Tibial nerve (tissue), 4 donors: Measurements from ENCODE around the gene TEAD2. TPM values are rescaled to one million over a fixed set of nuclear protein-coding genes. Genes with fewer than 3 reads are reported as not detected.

ENCODE experiments used
- DNase-seq, 2 donors: peaks; one replicate each; pipeline ENCODE4 v3.0.0-alpha.2; 2019; ENCODE audit warnings: low spot score in 2 of 2
- H3K27ac ChIP-seq, 4 donors: fragments of 200-600 bp; sonication (generic) in 3 of 4; one replicate each; pipeline ENCODE4 v1.5.1; 2017 to 2019; ENCODE audit warnings: mild to moderate bottlenecking in 1 of 4
- H3K27me3 ChIP-seq, 2 donors: fragments of 200-600 bp; sonication (generic) in 1 of 2; one replicate each; pipeline versions ENCODE4 v1.5.1 to v1.6.0; 2017 to 2019
- H3K36me3 ChIP-seq, 3 donors: fragments of 200-600 bp; sonication (generic); one replicate each; pipeline ENCODE4 v1.5.1; 2018 to 2019
- H3K4me1 ChIP-seq, 4 donors: fragments of 200-600 bp; sonication (generic) in 3 of 4; one replicate each; pipeline ENCODE4 v1.5.1; 2017 to 2019
- H3K4me3 ChIP-seq, 4 donors: fragments of 200-600 bp; sonication (generic) in 3 of 4; one replicate each; pipeline ENCODE4 v1.5.1; 2017 to 2019; ENCODE audit warnings: mild to moderate bottlenecking in 1 of 4, moderate library complexity in 1 of 4
- H3K9me3 ChIP-seq, 4 donors: fragments of 200-600 bp; sonication (generic) in 3 of 4; one replicate each; pipeline ENCODE4 v1.5.1; 2017 to 2019
- EP300 ChIP-seq, 2 donors: sonication (generic); formaldehyde crosslinking; IDR thresholded peaks; one replicate each; pipeline ENCODE4 v1.6.1; 2017; ENCODE audit warnings: antibody characterized with exemption in 2 of 2, mild to moderate bottlenecking in 1 of 2
- POLR2A ChIP-seq, 2 donors: fragments of 450-650 bp; IDR thresholded peaks; one replicate each; pipeline ENCODE4 v1.6.1; 2017; ENCODE audit warnings: antibody characterized with exemption in 2 of 2, mild to moderate bottlenecking in 2 of 2, moderate library complexity in 2 of 2
- WGBS, 2 donors: methylation state at CpG; one replicate each; pipeline ENCODE4 v1.1.5; 2018; 5-methylcytosine and 5-hydroxymethylcytosine counted together
- total RNA-seq, 4 donors: library from RNA; depleted of rRNA; stranded (reverse); fragments of >200 nt; gene quantifications; one replicate each; pipeline ENCODE4 v1.1.0, GENCODE V29; 2016
- TF ChIP-seq, protein P1 (sequence below), 5 experiments: fragments of 200-600 bp in 3 of 5; fragments of 450-650 bp in 2 of 5; sonication (generic) in 3 of 5; IDR thresholded peaks; one replicate each; pipeline ENCODE4 v1.5.1; 2016 to 2019; ENCODE audit warnings: antibody characterized with exemption in 5 of 5, mild to moderate bottlenecking in 3 of 5, moderate library complexity in 2 of 5

TEAD2 gene
- total RNA-seq, 4 donors from 2014 or later: 17.8 to 39.0 (median 21.4) TPM

DNA sequence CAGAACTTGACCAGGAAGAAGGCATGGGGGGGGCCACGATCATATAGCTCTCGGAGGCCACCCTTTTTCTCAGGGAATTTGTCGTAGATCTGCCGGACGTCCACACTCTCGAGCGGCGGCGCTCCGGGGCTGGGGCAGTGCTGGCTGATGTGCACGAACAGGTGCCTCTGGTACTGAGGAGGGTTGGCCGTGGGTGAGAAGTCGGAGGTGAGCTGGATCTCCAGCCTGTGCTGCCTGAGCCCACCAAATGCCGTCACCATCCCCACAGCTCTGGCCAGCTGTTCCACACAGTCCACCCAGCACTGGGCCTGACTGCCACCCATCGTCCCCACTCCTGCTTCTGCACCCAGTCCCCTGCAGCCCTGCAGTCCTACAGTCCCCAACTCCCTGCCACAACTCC is 15.0 kb downstream of the TEAD2 start:
- Histone ChIP-seq H3K36me3 (peaks cover 0 to 100% (median 0%) of the 10 kb centered on the region in 3 donors), H3K27ac (no peak overlapping the region), H3K4me3 (no peak overlapping the region), H3K9me3 (no peaks in the 10 kb centered on the region), H3K27me3 (no peaks in the 10 kb centered on the region), H3K4me1 (no peaks in the 10 kb centered on the region)
- TF ChIP-seq POLR2A (IDR thresholded peaks at IDR 0.05): no peak
- TF ChIP-seq, protein P1, sequence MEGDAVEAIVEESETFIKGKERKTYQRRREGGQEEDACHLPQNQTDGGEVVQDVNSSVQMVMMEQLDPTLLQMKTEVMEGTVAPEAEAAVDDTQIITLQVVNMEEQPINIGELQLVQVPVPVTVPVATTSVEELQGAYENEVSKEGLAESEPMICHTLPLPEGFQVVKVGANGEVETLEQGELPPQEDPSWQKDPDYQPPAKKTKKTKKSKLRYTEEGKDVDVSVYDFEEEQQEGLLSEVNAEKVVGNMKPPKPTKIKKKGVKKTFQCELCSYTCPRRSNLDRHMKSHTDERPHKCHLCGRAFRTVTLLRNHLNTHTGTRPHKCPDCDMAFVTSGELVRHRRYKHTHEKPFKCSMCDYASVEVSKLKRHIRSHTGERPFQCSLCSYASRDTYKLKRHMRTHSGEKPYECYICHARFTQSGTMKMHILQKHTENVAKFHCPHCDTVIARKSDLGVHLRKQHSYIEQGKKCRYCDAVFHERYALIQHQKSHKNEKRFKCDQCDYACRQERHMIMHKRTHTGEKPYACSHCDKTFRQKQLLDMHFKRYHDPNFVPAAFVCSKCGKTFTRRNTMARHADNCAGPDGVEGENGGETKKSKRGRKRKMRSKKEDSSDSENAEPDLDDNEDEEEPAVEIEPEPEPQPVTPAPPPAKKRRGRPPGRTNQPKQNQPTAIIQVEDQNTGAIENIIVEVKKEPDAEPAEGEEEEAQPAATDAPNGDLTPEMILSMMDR (IDR thresholded peaks at IDR 0.05): no peak
- TF ChIP-seq EP300 (IDR thresholded peaks at IDR 0.05): no peak
- 92 to 95% methylated on average over 13 to 15 of the region's 15 CpGs for WGBS, 2 donors
- DNase-seq: no peak

DNA sequence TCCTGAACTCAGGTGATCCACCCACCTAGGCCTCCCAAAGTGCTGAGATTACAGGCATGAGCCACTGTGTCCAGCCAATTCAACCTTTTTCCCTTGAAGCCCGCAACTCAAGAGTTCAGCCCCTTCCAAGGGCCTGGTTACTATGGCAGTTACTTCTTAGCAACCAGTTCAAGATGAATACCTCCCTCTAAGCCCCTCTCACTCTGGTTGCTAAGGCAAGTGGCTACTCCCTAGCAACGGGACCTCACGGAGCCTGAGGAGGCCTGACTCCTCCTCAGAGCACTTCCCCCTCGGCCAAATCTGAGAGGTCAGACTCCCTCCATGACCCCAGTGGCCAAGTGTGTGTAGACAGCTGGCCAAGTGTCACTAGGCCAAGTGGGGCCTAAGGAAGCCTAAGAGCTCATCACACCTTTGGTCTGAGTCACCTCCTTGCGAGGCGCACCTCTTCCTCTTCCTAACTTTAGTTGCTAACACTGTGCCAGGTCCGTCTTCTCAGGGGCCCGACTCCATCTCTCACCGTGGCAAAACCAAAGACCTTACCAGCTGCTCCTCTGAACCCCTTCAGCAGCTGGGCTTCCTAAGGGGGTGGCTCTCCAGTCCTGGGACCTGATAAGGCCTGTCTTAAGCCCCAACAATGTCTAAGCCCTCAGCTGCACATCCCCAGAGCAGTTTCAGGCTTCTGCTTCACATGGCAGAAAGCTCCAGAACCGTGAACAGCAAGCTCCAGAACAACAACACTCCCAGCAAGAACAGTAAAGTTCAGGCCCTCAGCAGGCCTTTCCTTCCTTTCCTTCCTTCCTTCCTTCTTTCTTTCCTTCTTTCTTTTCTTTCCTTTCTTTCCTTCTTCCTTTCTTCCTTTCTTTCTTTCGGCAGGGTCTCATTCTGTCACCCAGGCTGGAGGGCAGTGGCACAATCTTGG is 17.5 kb downstream of the TEAD2 start:
- DNase-seq: no peak
- Histone ChIP-seq H3K4me3 (no peak overlapping the region), H3K4me1 (peaks cover 0 to 12% (median 4%) of the 10 kb centered on the region in 4 donors), H3K9me3 (no peaks in the 10 kb centered on the region), H3K27ac (no peak overlapping the region), H3K27me3 (no peaks in the 10 kb centered on the region), H3K36me3 (peaks cover 0 to 92% (median 0%) of the 10 kb centered on the region in 3 donors)
- WGBS, 2 donors: 83% methylated on average over 11 of the region's 11 CpGs
- TF ChIP-seq, protein P1 (IDR thresholded peaks at IDR 0.05): no peak
- TF ChIP-seq POLR2A (IDR thresholded peaks at IDR 0.05): no peak
- TF ChIP-seq EP300 (IDR thresholded peaks at IDR 0.05): no peak

DNA sequence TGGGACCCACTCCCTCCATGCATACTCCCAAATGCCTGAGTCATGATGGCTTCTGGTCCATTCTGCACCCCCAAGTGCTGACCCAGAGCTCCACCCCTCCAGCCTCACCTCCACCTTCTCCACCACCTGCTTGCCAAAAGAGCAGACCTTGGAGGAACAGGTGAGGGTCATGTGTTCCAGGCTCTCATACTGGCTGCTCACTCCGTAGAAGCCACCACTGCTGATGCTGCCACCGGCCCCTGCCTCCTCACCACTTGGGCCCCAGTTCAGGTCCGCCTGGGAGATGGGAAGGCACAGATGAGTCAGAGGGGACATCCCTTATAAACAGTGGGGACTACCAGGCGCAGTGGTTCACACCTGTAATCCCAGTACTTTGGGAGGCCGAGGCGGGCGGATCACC is 19.1 kb downstream of the TEAD2 start:
- peaks cover 0 to 75% (median 0%) of the 10 kb centered on the region in 3 donors for H3K36me3 ChIP-seq
- no peak for DNase-seq

DNA sequence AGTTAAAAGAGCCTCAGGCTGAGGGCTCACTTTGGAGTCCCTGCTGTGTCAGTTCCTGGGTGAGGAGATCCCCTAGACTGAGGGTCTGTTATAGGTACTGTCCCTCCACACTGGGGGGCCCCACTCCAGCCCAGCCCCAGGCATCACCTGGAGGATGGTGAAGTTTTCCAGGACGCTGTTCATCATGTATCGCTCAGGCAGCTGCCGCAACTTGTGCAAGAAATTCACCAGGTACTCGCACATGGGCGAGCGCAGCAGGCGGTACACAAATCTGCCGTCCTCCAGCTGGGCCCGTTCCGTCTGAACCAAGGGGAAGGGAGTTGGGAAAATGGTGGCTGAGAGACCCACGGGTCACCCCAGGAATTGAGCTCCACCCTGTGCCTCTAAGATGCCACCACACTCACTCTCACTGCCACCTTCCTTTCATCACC is 19.9 kb downstream of the TEAD2 start:
- Histone ChIP-seq H3K27me3 (peaks cover 0 to 17% of the 10 kb centered on the region in 2 donors), H3K27ac (no peak overlapping the region), H3K4me3 (no peak overlapping the region), H3K4me1 (peaks cover 0 to 34% (median 8%) of the 10 kb centered on the region in 4 donors), H3K36me3 (peaks cover 0 to 67% (median 0%) of the 10 kb centered on the region in 3 donors), H3K9me3 (no peaks in the 10 kb centered on the region)
- TF ChIP-seq EP300 (IDR thresholded peaks at IDR 0.05) (no peak), POLR2A (IDR thresholded peaks at IDR 0.05) (no peak)
- TF ChIP-seq, protein P1 (IDR thresholded peaks at IDR 0.05): no peak
- WGBS, 2 donors: 93 to 96% methylated on average over 11 of the region's 11 CpGs
- no peak for DNase-seq

More for the DNA sequence above, 19.1 kb downstream of the TEAD2 start:
- TF ChIP-seq POLR2A (IDR thresholded peaks at IDR 0.05) (no peak), EP300 (IDR thresholded peaks at IDR 0.05) (no peak)
- TF ChIP-seq, protein P1 (IDR thresholded peaks at IDR 0.05): no peak
- Histone ChIP-seq H3K27me3 (peaks cover 0 to 11% of the 10 kb centered on the region in 2 donors), H3K4me1 (peaks cover 0 to 28% (median 8%) of the 10 kb centered on the region in 4 donors), H3K4me3 (no peak overlapping the region), H3K9me3 (no peaks in the 10 kb centered on the region), H3K27ac (no peak overlapping the region)
- 95 to 100% methylated on average over 5 to 7 of the region's 7 CpGs for WGBS, 2 donors
